SK-N-SH (cell line): ENCODE measurements around the gene MYO1E. TPM values are rescaled to one million over a fixed set of nuclear protein-coding genes. Genes with fewer than 3 reads are reported as not detected.

Experiments
- CTCF ChIA-PET: fragments of 300-600, 350-600 bp; formaldehyde crosslinking; extraction: SDS; loops from one replicate; lab custom pipeline; 2021; lab: Yijun Ruan, JAX
- POLR2A ChIA-PET: fragments of 350-600 bp; sonication (Branson Sonifier 250); formaldehyde crosslinking; extraction: SDS; loops from one replicate; lab custom pipeline; 2020; ENCODE audit warnings: antibody characterized with exemption, inconsistent platforms; lab: Yijun Ruan, JAX
- DNase-seq: peaks from one replicate; pipeline ENCODE4 v3.0.0; 2012
- H2AFZ ChIP-seq: fragments of 200-600 bp; sonication (generic); 2 replicates; pipeline ENCODE4 v1.8.1; 2016; ENCODE audit warnings: antibody characterized with exemption, mild to moderate bottlenecking, low read depth
- H3F3A ChIP-seq: fragments of 200-600 bp; sonication (generic); replicated peaks from 2 replicates; pipeline ENCODE3; 2016; ENCODE audit warnings: antibody characterized with exemption, mild to moderate bottlenecking; ENCODE audit not compliant: insufficient read depth
- H3K27ac ChIP-seq, 2 experiments: fragments of 200-500 bp in 1 of 2; fragments of 200-600 bp in 1 of 2; sonication (Bioruptor generic) in 1 of 2; sonication (generic), shearing (Covaris generic) in 1 of 2; 2 replicates each; pipeline versions ENCODE4 v1.5.1 to v1.6.1; 2014 to 2016; ENCODE audit warnings: low read depth in 2 of 2, inconsistent platforms in 1 of 2, low read length in 1 of 2, mild to moderate bottlenecking in 1 of 2, mixed read lengths in 1 of 2
- H3K27me3 ChIP-seq: fragments of 200-600 bp; sonication (generic), shearing (Covaris generic); 2 replicates; pipeline ENCODE4 v1.6.1; 2016; ENCODE audit warnings: mixed run types; ENCODE audit not compliant: insufficient read depth
- H3K36me3 ChIP-seq, 2 experiments: fragments of 200-500 bp in 1 of 2; fragments of 200-600 bp in 1 of 2; sonication (Bioruptor generic) in 1 of 2; sonication (generic) in 1 of 2; replicated peaks in 1 of 2; 2 replicates each; pipeline versions ENCODE3 to v1.5.1; 2014 to 2016; ENCODE audit warnings: low read length in 1 of 2, mild to moderate bottlenecking in 1 of 2; ENCODE audit not compliant: insufficient read depth in 2 of 2, control insufficient read depth in 1 of 2
- H3K4me1 ChIP-seq, 2 experiments: fragments of 200-500 bp in 1 of 2; fragments of 200-600 bp in 1 of 2; sonication (Bioruptor generic) in 1 of 2; sonication (generic), shearing (Covaris generic) in 1 of 2; 2 replicates each; pipeline versions ENCODE4 v1.5.1 to v1.6.1; 2014 to 2016; ENCODE audit warnings: low read depth in 1 of 2, low read length in 1 of 2, mixed run types in 1 of 2; ENCODE audit not compliant: insufficient read depth in 2 of 2, control insufficient read depth in 1 of 2
- H3K4me2 ChIP-seq: fragments of 200-600 bp; sonication (generic), shearing (Covaris generic); 2 replicates; pipeline ENCODE4 v1.6.1; 2017; ENCODE audit warnings: mixed run types
- H3K4me3 ChIP-seq, 2 experiments: fragments of 200-500 bp in 1 of 2; fragments of 200-600 bp in 1 of 2; sonication (Bioruptor generic) in 1 of 2; sonication (generic), shearing (Covaris generic) in 1 of 2; 2 replicates each; pipeline versions ENCODE4 v1.5.1 to v1.8.1; 2014 to 2016; ENCODE audit warnings: low read depth in 2 of 2, inconsistent platforms in 1 of 2, low read length in 1 of 2, mild to moderate bottlenecking in 1 of 2, mixed read lengths in 1 of 2, moderate library complexity in 1 of 2
- H3K79me2 ChIP-seq: fragments of 200-600 bp; sonication (generic); 2 replicates; pipeline ENCODE4 v1.8.1; 2017; ENCODE audit warnings: mild to moderate bottlenecking; ENCODE audit not compliant: insufficient read depth
- H3K9ac ChIP-seq: fragments of 200-600 bp; sonication (generic); 2 replicates; pipeline ENCODE4 v1.6.1; 2017; ENCODE audit warnings: mixed run types
- H3K9me2 ChIP-seq: fragments of 200-600 bp; sonication (generic); 2 replicates; pipeline ENCODE4 v1.6.1; 2017; ENCODE audit warnings: mixed run types
- H3K9me3 ChIP-seq: fragments of 200-600 bp; sonication (generic); 2 replicates; pipeline ENCODE4 v1.6.1; 2017; ENCODE audit warnings: mixed run types, mild to moderate bottlenecking, moderate library complexity
- H4K20me1 ChIP-seq: fragments of 200-600 bp; sonication (generic); 2 replicates; pipeline ENCODE4 v1.6.1; 2017; ENCODE audit warnings: mild to moderate bottlenecking, mixed run types; ENCODE audit not compliant: insufficient read depth
- CHD2 ChIP-seq: fragments of 150-350 bp; IDR thresholded peaks from 2 replicates; pipeline ENCODE4 v1.6.1; 2018; ENCODE audit warnings: low read length; ENCODE audit not compliant: partially characterized antibody
- EZH2phosphoT487 ChIP-seq: fragments of 200-600 bp; sonication (generic); IDR thresholded peaks from 2 replicates; pipeline ENCODE4 v1.6.1; 2017; ENCODE audit warnings: low read depth, mixed run types, mild to moderate bottlenecking, antibody characterized with exemption, moderate library complexity, borderline replicate concordance
- FOSL2 ChIP-seq: IDR thresholded peaks from 2 replicates; pipeline ENCODE4 v1.4.0; 2012; ENCODE audit warnings: low read depth, mild to moderate bottlenecking, moderate library complexity, borderline replicate concordance
- FOXJ3 ChIP-seq: sonication (generic); formaldehyde crosslinking; IDR thresholded peaks from 2 replicates; pipeline ENCODE4 v1.5.1; 2020; ENCODE audit warnings: mild to moderate bottlenecking, missing genetic modification reagents
- GABPA ChIP-seq: IDR thresholded peaks from 2 replicates; pipeline ENCODE4 v1.4.0; 2012; ENCODE audit warnings: low read depth, mild to moderate bottlenecking
- MAX ChIP-seq: IDR thresholded peaks from 2 replicates; pipeline ENCODE4 v1.4.0; 2012; ENCODE audit warnings: low read depth
- NRF1 ChIP-seq: IDR thresholded peaks from 2 replicates; pipeline ENCODE4 v1.6.1; 2012; ENCODE audit warnings: low read depth, mild to moderate bottlenecking, low read length
- PBX3 ChIP-seq: IDR thresholded peaks from 2 replicates; pipeline ENCODE4; 2012
- RAD21 ChIP-seq: IDR thresholded peaks from 2 replicates; pipeline ENCODE4 v1.6.1; 2012; ENCODE audit warnings: mild to moderate bottlenecking, low read length
- RCOR1 ChIP-seq: fragments of 150-350 bp; IDR thresholded peaks from 2 replicates; pipeline ENCODE4 v1.6.1; 2017; ENCODE audit warnings: antibody characterized with exemption, low read length
- RFX5 ChIP-seq: IDR thresholded peaks from 2 replicates; pipeline ENCODE4 v1.6.1; 2012; ENCODE audit warnings: mild to moderate bottlenecking, improper control_type of control experiment, low read length
- SIN3A ChIP-seq: IDR thresholded peaks from 2 replicates; pipeline ENCODE4 v1.6.1; 2012; ENCODE audit warnings: low read depth, mild to moderate bottlenecking, low read length, moderate library complexity, borderline replicate concordance
- TCF12 ChIP-seq: IDR thresholded peaks from 2 replicates; pipeline ENCODE4 v1.4.0; 2012
- ZBTB33 ChIP-seq: IDR thresholded peaks from 2 replicates; pipeline ENCODE4 v1.4.0; 2012; ENCODE audit warnings: low read depth, borderline replicate concordance
- WGBS: methylation state at CpG from one replicate; pipeline ENCODE4 v1.1.6; 2017; ENCODE audit warnings: low lambda C conversion rate; 5-methylcytosine and 5-hydroxymethylcytosine counted together
- polyA plus RNA-seq, 3 experiments: library from polyadenylated mRNA; depleted of rRNA; stranded (reverse); fragments of >200 nt; gene quantifications; 2 replicates each; pipeline ENCODE4 v1.2.3, GENCODE V29; 2012
- TF ChIP-seq, protein P1 (sequence below): fragments of 200-600 bp; sonication (generic); IDR thresholded peaks from 2 replicates; pipeline ENCODE4 v1.6.1; 2017; ENCODE audit warnings: antibody characterized with exemption, mild to moderate bottlenecking, moderate library complexity
- TF ChIP-seq, protein P2 (sequence below): IDR thresholded peaks from 2 replicates; pipeline ENCODE4 v1.4.0; 2012; ENCODE audit warnings: low read depth, borderline replicate concordance

Gene MYO1E
- polyA plus RNA-seq, 1 of the 3 experiments (the other 2 are of a cell fraction) = 9.7 TPM

GRCh38 chr15:59176653-59177316 lies 195.9 kb downstream of the MYO1E start:
- DNase-seq = no peak
- H3K27ac ChIP-seq = no peak overlapping the region
- H3K36me3 ChIP-seq = peaks cover 0 to 15% of the 10 kb centered on the region in 2 experiments
- H3K9me3 ChIP-seq = no peaks in the 10 kb centered on the region
- H3K4me2 ChIP-seq = no peak overlapping the region
- H2AFZ ChIP-seq = no peak overlapping the region
- POLR2A ChIA-PET = no interaction called here
- TF ChIP-seq MAX (no peak), FOXJ3 (no peak), PBX3 (no peak), FOSL2 (no peak), NRF1 (no peak), EZH2phosphoT487 (no peak), SIN3A (no peak), TCF12 (no peak), RFX5 (no peak), ZBTB33 (no peak), RCOR1 (no peak), RAD21 (no peak), GABPA (no peak), CHD2 (no peak)
- TF ChIP-seq, protein P1, sequence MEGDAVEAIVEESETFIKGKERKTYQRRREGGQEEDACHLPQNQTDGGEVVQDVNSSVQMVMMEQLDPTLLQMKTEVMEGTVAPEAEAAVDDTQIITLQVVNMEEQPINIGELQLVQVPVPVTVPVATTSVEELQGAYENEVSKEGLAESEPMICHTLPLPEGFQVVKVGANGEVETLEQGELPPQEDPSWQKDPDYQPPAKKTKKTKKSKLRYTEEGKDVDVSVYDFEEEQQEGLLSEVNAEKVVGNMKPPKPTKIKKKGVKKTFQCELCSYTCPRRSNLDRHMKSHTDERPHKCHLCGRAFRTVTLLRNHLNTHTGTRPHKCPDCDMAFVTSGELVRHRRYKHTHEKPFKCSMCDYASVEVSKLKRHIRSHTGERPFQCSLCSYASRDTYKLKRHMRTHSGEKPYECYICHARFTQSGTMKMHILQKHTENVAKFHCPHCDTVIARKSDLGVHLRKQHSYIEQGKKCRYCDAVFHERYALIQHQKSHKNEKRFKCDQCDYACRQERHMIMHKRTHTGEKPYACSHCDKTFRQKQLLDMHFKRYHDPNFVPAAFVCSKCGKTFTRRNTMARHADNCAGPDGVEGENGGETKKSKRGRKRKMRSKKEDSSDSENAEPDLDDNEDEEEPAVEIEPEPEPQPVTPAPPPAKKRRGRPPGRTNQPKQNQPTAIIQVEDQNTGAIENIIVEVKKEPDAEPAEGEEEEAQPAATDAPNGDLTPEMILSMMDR = no peak
- TF ChIP-seq, protein P2, sequence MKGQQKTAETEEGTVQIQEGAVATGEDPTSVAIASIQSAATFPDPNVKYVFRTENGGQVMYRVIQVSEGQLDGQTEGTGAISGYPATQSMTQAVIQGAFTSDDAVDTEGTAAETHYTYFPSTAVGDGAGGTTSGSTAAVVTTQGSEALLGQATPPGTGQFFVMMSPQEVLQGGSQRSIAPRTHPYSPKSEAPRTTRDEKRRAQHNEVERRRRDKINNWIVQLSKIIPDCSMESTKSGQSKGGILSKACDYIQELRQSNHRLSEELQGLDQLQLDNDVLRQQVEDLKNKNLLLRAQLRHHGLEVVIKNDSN = no peak
- TF ChIP-seq, all 33 proteins: peak for 0
- Histone ChIP-seq H3K27me3 (no peaks in the 10 kb centered on the region), H3K9ac (no peak overlapping the region), H3K79me2 (no peaks in the 10 kb centered on the region), H3K4me1 (peaks cover 0 to 11% of the 10 kb centered on the region in 2 experiments; a peak in 2 of 4 replicates), H4K20me1 (no peaks in the 10 kb centered on the region), H3F3A (peaks cover 6% of the 10 kb centered on the region), H3K9me2 (no peaks in the 10 kb centered on the region), H3K4me3 (no peak overlapping the region)
- 94% methylated on average over 9 of the region's 9 CpGs for WGBS
- CTCF ChIA-PET = interaction anchor here (0.6 to 1.3 kb wide), 5 partner anchors 9 to 352 kb away, joined by 3 to 4 read pairs (median 3); no protein-coding TSS in a partner anchor
